ENCODE data around the gene SIPA1L3. TPM values are rescaled to one million over a fixed set of nuclear protein-coding genes. Genes with fewer than 3 reads are reported as not detected.

The SIPA1L3 gene
- total and polyA plus RNA-seq, 2 of the 13 experiments (the other 11 are each of a cell fraction or from before 2014, with no cell fraction given) = 5.5 to 7.7 TPM

DNA sequence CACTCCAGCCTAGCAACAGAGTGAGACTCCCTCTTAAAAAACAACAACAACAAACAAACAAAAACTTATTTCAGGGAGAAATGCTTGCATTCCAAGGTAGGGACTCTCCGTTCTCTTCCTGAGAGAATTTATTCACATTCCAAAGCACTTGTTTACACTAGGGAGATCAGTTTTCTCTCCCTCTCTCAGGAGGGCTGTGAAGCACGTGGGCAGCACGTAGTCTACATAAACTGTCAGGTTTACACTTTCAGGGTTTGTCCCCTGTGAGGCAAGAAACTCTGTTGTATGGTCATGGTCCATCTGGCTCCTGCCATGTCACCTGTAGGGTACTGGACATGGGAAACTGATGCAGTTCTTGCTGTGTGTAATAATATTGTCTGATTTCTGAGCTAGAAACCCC, 32.2 kb upstream of the SIPA1L3 start (continued):
- TF ChIP-seq, protein P1, sequence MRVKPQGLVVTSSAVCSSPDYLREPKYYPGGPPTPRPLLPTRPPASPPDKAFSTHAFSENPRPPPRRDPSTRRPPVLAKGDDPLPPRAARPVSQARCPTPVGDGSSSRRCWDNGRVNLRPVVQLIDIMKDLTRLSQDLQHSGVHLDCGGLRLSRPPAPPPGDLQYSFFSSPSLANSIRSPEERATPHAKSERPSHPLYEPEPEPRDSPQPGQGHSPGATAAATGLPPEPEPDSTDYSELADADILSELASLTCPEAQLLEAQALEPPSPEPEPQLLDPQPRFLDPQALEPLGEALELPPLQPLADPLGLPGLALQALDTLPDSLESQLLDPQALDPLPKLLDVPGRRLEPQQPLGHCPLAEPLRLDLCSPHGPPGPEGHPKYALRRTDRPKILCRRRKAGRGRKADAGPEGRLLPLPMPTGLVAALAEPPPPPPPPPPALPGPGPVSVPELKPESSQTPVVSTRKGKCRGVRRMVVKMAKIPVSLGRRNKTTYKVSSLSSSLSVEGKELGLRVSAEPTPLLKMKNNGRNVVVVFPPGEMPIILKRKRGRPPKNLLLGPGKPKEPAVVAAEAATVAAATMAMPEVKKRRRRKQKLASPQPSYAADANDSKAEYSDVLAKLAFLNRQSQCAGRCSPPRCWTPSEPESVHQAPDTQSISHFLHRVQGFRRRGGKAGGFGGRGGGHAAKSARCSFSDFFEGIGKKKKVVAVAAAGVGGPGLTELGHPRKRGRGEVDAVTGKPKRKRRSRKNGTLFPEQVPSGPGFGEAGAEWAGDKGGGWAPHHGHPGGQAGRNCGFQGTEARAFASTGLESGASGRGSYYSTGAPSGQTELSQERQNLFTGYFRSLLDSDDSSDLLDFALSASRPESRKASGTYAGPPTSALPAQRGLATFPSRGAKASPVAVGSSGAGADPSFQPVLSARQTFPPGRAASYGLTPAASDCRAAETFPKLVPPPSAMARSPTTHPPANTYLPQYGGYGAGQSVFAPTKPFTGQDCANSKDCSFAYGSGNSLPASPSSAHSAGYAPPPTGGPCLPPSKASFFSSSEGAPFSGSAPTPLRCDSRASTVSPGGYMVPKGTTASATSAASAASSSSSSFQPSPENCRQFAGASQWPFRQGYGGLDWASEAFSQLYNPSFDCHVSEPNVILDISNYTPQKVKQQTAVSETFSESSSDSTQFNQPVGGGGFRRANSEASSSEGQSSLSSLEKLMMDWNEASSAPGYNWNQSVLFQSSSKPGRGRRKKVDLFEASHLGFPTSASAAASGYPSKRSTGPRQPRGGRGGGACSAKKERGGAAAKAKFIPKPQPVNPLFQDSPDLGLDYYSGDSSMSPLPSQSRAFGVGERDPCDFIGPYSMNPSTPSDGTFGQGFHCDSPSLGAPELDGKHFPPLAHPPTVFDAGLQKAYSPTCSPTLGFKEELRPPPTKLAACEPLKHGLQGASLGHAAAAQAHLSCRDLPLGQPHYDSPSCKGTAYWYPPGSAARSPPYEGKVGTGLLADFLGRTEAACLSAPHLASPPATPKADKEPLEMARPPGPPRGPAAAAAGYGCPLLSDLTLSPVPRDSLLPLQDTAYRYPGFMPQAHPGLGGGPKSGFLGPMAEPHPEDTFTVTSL (CRISPR knock-in tag; IDR thresholded peaks at IDR 0.05; ENCODE audit: borderline replicate concordance) = peak; percentile 62; the same call in 1 of the 2 replicates
- TF ChIP-seq ZNF879 (CRISPR knock-in tag; IDR thresholded peaks at IDR 0.05) (no peak), TBX2 (CRISPR knock-in tag; IDR thresholded peaks at IDR 0.05; ENCODE audit: borderline replicate concordance) (peak; percentile 55; the same call in 1 of the 2 replicates), HDAC2 (CRISPR knock-in tag; IDR thresholded peaks at IDR 0.05) (peak; percentile 58), IRF2 (CRISPR knock-in tag; IDR thresholded peaks at IDR 0.05) (peak; percentile 61; the same call in 1 of the 2 replicates), ISL2 (CRISPR knock-in tag; IDR thresholded peaks at IDR 0.05) (peak; percentile 21; the same call in 1 of the 2 replicates), ERF (CRISPR knock-in tag; IDR thresholded peaks at IDR 0.05) (peak; percentile 77), EP300 (IDR thresholded peaks at IDR 0.05; ENCODE audit: low read depth in 2 of 2, low read length in 2 of 2) (no peak; a peak in 1 of 4 replicates), EP300 (CRISPR knock-in tag; IDR thresholded peaks at IDR 0.05; ENCODE audit: borderline replicate concordance) (peak; percentile 52; the same call in 1 of the 2 replicates), ZNF556 (CRISPR knock-in tag; IDR thresholded peaks at IDR 0.05; ENCODE audit: borderline replicate concordance) (0 out of 2 replicates have a peak, but pooled peaks have one; percentile 23), ZNF264 (CRISPR knock-in tag; IDR thresholded peaks at IDR 0.05) (no peak), ZNF101 (CRISPR knock-in tag; IDR thresholded peaks at IDR 0.05; ENCODE audit: borderline replicate concordance, low read depth) (no peak), SOX5 (CRISPR knock-in tag; IDR thresholded peaks at IDR 0.05; ENCODE audit: borderline replicate concordance) (peak; percentile 65), ZFP82 (CRISPR knock-in tag; IDR thresholded peaks at IDR 0.05; ENCODE audit: borderline replicate concordance) (no peak), BHLHE40 (IDR thresholded peaks at IDR 0.05; ENCODE audit: low read length) (peak; percentile 60), ZFP36L2 (CRISPR knock-in tag; IDR thresholded peaks at IDR 0.05) (no peak)
- TF ChIP-seq, protein P2, sequence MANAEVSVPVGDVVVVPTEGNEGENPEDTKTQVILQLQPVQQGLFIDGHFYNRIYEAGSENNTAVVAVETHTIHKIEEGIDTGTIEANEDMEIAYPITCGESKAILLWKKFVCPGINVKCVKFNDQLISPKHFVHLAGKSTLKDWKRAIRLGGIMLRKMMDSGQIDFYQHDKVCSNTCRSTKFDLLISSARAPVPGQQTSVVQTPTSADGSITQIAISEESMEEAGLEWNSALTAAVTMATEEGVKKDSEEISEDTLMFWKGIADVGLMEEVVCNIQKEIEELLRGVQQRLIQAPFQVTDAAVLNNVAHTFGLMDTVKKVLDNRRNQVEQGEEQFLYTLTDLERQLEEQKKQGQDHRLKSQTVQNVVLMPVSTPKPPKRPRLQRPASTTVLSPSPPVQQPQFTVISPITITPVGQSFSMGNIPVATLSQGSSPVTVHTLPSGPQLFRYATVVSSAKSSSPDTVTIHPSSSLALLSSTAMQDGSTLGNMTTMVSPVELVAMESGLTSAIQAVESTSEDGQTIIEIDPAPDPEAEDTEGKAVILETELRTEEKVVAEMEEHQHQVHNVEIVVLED (CRISPR knock-in tag; IDR thresholded peaks at IDR 0.05; ENCODE audit: borderline replicate concordance) = no peak
- TF ChIP-seq, protein P3, sequence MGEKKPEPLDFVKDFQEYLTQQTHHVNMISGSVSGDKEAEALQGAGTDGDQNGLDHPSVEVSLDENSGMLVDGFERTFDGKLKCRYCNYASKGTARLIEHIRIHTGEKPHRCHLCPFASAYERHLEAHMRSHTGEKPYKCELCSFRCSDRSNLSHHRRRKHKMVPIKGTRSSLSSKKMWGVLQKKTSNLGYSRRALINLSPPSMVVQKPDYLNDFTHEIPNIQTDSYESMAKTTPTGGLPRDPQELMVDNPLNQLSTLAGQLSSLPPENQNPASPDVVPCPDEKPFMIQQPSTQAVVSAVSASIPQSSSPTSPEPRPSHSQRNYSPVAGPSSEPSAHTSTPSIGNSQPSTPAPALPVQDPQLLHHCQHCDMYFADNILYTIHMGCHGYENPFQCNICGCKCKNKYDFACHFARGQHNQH (CRISPR knock-in tag; IDR thresholded peaks at IDR 0.05) = peak; percentile 60; the same call in 1 of the 2 replicates
- TF ChIP-seq, protein P4, sequence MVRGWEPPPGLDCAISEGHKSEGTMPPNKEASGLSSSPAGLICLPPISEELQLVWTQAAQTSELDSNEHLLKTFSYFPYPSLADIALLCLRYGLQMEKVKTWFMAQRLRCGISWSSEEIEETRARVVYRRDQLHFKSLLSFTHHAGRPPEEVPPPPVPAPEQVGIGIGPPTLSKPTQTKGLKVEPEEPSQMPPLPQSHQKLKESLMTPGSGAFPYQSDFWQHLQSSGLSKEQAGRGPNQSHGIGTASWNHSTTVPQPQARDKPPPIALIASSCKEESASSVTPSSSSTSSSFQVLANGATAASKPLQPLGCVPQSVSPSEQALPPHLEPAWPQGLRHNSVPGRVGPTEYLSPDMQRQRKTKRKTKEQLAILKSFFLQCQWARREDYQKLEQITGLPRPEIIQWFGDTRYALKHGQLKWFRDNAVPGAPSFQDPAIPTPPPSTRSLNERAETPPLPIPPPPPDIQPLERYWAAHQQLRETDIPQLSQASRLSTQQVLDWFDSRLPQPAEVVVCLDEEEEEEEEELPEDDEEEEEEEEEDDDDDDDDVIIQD (CRISPR knock-in tag; IDR thresholded peaks at IDR 0.05; ENCODE audit: low read depth) = peak; percentile 55; the same call in 1 of the 2 replicates
- TF ChIP-seq, protein P5, sequence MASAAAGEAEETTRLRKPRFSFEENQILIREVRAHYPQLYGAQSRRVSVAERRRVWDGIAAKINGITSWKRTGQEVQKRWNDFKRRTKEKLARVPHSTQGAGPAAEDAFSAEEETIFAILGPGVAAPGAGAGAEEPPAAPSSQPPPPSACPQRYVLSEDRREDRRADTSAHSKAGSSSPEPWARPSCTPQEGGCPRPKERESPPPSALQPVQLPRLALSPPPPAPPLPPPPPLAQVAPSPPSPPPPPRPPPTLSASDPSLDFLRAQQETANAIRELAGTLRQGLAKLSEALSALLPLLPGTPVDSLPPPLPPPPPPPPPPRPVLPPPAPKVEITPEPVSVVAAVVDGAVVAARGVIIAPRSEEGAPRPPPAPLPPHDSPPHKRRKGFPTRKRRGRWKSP (CRISPR knock-in tag; IDR thresholded peaks at IDR 0.05) = 0 out of 2 replicates have a peak, but pooled peaks have one; percentile 45
